Stimulated activated CD8-positive, alpha-beta memory T cell treated with anti-CD3 and anti-CD28 coated beads, Interleukin-7, amount 100 ng/mL, for 24 hours (primary cell): ENCODE measurements around the gene DUSP3.

Experiments used
- DNase-seq: peaks from one replicate; pipeline ENCODE4 v3.0.0-alpha.2; 2020; ENCODE audit warnings: low read depth

Gene DUSP3

DNA sequence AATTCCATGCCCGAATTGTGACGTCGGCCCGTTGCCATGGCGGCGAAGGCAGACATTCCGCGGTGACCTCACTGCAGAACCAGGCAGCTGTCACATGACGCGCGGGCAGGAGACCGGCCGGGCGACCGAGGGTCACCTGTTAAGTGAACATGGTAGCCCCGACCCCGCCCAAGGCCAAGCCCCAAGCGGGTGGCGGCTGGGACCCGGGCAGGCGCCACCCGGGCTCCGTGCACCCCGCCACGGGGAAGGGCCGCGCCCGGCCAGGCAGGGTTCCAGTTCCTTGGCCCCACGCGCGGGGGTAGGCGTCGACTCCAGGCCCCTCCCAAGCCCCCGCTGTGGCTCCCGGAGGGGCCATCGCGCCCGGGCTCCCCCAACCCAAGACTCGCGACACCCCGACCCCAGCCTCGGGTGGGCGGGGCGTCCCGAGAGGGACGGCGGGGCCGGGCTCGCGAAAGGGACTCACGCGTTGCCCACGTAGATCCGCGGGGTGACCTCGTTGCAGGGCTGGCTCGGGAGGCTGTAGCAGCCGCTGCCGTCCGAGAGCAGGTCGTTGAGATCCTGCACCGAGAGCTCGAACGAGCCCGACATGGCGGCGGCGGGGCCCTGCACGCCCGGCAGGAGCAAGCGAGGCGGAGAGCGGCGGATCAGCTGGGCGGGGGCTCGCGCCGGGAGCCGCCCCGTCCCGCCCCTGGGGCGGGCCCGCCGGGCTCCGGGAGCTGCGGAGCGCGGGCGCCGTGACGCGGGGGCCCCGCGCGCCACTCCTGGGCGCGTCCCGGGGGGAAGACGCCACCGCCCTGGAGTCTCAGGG, at the start of gene DUSP3:
Gene DUSP3, minus strand, starts transcription at position 641 of the 808 bp plus-strand sequence. Its CDS starts 53 bp downstream, at position 588.
- DNase-seq, result peak; percentile 33

DNA sequence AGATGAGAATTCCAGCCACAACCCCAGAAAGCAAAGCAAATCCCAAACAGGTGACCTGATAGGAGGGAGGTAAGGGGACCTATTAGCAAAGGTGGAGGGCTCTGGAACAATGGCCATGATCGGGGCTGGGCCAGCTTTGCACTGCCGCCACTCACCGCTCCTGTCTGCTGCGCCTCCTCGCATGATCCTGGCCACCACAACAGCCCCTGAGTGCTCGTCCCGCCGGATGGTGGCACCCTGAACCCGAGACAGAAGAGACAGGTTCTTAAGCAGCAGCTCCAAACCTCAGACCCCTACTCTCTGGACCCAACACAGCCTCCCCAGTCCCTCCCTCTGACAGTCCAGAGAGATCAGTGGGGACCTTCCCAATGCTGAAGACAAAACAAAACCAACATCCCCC, 48.8 kb upstream of the DUSP3 start:
- no peak for DNase-seq

DNA sequence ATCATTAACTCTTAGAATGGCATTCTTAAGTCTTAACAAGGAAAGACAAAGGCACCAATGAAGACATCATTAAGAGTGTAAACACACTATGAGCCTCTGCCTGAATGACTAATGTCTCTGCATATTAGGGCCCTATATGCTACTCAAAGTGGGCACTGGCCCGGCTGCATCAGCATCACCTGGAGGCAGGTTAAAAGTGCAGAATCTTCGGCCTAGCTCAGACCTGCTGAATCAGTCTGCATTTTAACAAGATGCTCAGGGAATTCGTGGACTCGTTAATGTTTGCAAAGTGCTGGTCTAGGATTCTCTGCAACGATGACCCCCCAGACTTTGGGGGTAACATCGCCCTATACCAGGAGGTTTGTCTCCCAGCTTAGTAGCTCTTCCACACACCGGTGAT, 47.4 kb upstream of the DUSP3 start:
- DNase-seq, result no peak

DNA sequence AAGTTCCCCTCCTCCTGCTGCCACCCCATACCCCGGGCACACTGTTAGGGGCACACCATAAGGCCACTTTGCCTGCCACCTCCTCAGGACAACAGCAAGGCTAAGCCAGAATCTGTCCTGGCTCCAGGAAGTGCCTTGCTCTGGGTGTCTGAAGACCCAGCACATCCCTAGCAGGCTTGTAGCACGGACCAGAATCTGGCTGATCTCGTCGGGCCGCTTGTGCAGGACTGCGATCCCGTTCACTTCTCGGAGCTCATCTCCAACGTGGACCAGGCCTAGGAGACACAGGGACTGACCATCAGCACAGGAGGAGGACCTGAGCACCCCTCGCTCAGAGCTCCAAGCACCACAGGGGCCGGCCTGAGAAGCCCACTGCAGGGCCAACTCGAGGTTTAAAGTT, 46.8 kb upstream of the DUSP3 start:
- no peak for DNase-seq

DNA sequence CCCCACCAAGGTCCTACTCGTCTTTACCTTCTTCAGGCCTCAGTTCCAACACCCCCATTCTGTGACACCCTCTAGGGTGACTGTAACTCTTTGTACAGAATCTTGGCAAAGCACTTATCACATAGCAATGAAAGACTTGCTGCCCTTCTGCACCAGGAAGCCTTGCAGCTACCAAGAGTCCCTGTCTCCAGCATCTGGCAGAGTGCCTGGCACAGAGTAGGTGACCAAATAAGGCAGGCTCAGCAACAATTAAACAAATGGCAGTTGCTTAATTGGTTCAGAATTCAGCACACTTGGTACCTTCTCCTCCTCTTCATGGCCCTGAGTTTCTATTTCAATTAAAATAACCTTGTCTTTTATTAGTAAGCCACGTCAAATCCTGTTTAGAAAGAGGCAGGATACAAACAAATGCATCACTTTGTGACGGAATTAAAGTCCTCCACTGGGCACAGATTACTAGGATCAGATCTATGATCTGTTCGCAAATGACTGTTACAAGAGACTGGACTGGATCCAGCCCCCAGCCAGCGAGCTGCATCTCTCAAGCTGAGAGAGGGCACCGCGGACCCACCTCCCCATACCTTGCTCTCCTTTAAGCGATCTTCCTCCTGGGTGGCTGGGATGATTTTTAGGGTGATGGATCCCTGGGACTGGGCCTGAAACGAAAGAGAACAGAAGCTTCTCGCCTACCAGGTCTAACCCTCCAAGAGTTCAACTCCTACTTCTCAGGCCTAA, 44.7 kb upstream of the DUSP3 start:
- no peak for DNase-seq

DNA sequence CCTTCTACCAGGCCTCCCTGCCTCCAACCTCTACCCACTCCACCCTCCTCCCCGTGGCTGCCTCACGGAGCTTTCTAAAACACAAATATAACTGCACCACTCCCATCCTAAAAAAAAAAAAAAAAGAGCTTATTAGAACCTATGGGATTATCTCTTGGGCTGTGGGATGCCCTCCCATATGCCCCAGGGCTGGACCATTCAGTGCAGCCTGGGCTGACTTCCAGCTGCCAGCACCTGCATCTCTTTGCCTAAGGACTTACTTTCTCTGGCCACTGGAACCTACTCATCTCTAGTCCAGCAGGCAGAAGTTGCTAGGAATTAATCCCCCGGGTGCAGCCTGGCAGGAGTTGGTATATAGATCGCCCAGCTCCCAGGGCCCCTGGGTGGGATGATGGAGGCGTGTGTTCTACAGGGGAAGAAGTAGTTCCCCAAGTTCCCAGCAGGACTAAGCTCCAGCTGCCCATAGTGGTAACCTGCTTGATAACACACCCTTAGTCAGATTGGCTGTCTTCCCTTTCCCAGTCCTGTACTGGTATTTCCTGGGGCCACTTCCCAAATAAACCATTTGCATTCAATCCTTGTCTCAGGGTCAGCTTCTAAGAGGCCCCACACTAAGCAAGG, 43.9 kb upstream of the DUSP3 start:
- DNase-seq, result no peak

DNA sequence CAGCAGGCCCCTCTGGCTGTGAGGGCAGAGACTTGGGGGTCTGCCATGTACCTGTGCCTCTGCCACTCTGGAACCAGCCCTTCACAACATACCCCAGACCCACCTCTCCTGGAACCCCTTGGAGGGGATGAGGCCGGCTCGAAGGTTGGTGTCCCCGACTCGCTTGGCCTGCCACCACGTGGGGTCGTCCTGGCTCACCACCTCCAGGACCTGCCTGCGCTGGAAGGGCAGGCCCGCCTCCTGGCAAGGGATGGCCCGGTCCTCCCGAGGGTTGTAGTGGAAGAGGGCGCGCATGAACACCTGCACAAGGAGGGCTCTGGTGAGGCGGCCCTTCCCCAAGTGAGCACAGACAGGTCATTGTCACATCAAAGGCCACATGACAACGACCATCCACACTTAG, 42.0 kb upstream of the DUSP3 start:
- DNase-seq, result no peak

DNA sequence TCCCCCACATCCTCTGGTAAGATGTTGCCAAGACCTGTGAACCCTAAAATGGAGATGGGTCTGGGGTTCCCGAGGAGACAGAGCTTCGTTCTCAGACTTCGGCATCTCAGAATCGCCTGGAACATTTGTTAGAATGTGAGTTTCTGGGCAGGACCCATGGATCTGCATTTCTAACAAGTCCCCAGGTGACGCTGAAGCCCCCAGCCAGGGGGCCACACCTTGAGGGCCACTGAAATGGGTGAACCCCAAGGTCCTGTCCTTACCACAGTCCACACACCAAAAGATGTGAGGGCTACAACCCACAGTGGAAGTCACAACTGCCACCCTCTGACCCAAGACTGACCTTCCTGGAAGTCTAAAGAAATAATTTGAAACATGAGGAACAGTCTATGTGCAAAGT, 40.2 kb upstream of the DUSP3 start:
- no peak for DNase-seq

DNA sequence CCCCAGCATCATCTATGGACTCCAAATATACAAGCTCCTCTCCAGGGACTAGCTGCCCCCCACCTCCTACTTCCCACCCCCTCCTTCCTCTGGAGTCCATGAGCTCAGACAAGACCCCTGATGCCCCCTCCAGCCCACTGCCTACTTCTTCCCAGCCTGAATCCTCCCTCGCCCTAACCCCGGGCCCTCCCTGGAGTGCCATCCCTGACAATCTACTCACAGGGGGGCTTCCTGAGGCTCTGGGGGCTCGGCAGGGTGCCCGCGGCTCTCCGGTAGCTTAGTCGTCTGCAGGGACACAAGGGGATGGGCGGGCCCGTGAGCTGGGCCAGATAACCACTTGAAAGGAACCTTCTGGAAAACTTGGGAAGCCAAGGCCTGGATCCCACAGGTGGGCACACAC, 39.0 kb upstream of the DUSP3 start:
- DNase-seq, result no peak

DNA sequence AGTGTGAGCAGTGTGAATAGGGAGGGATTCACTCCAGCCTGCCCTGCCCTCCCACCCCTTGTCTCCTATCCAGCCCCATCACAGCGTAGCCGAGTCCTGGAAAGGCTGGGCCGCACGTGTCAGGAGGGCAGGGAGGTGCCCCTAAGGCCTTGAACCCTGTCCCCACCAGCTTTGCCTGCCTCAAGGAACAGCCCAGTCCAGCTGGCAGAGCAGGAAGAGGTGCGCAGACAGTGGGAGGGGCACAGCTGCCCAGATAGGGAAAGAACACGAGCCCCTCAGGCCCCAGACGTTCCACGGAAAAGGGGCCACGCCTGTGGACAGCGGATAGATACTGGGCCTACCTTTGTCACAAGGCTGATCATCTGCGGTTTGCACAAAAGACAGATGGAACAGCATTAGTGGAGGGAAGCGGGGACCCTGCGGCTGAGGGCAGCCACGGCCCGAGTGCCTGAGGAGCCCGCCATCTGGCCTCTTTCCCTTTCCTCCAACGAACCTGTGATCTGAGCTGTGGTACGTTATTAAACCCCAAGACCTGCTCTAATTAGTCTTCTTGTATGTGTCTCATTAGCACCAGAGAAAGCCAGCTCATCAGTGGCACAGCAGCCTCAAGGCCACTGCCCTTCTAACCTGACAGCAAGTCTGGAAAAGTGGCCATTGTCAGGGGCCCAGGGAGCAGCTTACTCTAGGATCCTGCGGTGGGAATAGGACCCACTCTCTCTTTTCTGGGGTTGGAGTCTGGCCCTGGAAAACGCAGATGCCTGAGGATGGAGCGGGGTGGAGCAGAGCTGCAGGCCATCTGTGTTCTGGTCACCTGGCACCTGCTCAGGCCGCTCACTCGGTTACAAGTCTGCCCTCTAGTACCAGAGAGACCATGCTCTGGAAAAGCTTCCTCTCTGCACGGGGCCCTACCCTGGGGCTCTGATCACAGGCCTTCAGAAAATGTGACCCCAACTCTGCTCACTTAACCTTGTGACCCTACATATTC, 37.9 kb upstream of the DUSP3 start:
- DNase-seq, result no peak

DNA sequence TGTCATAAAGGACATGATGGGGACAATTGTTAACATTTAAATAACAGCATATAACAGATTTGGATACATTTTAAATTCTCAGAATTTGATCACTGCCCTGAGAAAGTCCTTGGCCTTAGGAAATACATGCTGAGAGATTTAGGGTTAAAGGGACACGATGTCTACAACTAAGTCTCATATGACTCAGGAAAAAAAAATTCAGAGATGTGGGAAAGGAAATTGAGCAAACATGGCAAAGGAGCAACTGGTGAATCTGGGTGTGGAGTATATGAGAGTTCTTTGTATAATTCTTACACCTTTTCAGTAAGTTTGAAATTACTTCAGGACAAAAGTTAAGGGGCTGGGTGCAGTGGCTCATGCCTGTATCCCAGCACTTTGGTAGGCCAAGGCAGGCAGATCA, 35.9 kb upstream of the DUSP3 start:
- no peak for DNase-seq

DNA sequence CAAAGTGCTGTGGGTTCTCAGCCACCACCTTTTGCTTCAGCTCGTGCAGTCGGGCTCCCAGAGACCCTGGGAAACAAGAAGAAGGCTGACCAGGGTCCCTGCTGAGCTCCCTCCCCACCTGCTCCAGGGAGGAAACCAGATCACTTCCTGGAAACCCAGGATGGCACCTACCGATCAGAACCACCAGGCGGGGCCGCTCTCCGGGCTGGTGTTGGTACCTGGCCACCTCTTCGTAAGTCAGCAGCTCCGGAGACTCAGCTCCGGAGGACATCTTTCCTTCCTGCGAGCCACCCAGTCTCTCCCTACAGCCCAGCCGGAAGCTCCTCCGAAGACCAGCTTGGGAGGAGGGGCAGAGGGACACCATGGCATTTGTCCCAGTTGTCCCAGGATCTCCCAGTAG, 35.2 kb upstream of the DUSP3 start:
- DNase-seq, result no peak

DNA sequence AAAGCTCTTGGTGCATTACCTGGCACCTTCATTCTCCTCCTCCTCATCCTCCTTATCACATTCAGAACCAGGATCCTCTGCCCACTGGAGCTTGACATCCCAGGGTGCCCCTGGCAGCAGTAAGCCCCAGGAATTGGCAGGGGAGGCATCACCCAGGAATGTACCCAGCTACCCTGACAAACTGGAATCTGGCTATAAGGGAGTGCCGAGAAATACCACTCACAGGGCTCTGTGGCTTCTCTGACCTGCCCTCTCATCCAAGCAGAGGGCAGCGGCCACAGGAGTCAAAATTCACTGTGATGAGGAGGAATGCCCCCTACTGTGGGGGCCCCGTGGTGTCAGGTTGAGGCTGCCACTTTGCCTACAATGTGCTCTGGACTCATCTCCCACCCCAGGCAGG, 34.6 kb upstream of the DUSP3 start:
- DNase-seq, result no peak

DNA sequence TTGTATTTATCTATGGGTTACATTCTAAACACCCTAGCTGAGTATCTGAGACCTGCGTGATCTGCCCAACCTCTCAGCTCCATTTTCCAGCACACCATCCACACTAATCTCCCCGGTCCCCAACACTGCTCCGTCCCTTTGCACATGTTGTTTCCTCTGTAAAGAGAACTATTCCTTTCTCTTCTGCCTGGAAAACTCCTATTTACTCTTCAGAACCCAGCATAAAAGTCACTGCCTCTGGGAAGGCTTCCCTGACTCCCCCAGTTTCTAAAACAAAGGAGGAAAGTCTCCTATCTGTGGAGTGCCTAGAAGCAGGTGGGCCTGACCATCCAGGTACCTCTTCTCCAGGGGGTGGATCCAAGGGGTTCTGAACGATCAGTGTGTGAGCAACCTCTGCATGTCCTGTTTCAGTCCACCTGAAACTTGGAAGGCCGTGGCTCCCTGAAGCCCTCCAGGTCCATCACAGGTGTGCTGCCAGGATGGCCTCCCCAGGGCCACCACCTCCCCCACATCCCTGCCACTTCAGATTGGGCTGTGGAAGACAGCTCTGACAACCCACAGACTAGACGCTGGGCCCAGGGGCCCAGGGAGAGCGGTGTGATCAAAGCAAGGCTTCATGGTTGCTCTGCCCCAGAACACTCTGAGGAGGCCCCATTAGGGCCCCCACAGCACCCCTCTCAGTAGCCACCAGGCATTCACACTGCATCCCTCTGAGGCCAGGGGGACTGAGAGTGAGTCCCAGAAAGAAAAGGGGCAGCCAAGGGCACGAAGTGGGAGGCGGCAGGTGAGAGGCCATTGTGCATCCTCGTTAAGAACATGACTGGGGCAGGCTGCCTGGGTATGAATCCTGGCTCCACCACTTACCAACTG, 33.9 kb upstream of the DUSP3 start:
- no peak for DNase-seq

DNA sequence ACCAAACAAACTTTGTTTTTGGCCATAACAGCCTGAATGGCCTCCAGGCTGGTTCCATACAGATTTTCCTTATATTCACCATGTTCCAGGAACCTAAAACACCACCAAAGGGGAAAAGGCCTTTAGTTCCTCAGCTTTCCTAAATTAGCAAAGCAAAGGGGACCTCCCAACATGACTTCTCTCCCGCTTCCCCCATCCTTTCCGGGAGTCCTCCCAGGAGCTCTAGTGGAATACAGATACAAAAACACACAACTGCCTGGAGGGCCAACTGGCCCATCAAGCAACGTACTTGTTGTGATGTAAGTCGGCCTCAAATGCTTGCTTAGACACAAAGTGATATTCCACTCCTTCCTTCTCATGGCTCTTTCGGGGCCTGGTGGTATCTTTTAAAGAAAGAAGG, 32.0 kb upstream of the DUSP3 start:
- no peak for DNase-seq

DNA sequence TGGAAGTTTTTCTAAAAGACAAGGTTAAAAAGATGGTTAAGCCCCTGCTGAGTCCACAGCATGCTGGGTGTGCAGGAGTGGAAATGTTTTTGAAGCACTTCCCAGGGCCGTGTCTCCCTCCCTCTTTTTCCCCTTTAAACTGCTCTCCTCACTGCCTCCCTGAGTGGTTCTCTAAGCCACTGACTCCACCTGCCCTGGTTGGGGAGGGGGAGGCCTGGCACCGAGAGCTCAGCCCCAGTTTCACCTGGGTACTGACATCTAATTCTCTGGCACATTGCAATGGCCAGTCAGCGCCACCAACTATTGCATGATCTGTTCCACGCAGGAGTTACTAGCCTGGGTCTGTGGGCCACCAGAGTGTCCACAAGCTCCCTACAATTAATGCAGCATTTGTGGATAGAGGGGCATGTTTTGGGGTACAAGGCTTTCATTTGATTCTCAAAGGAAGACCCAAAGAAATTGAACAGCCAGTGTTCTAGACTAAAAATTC, 31.5 kb upstream of the DUSP3 start:
- DNase-seq, result no peak

DNA sequence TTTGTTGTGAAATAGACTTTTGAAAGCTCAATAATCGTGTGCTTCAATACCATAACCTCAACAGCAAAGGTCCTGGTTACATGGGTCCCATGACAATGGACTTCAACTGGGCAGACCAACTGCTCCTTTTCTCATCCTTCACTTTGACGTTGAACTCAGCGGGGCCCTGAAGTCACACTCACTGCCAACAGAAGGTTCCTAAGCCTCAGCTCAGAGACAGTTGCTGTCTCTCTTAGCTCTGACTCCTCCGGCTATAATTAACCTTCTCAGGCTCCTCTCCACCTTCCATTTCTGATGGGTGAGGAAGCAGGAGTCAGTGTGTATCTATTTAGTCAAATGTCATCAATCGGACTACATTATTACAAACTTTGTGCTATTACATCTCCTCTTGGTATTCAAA, 30.3 kb upstream of the DUSP3 start:
- no peak for DNase-seq

DNA sequence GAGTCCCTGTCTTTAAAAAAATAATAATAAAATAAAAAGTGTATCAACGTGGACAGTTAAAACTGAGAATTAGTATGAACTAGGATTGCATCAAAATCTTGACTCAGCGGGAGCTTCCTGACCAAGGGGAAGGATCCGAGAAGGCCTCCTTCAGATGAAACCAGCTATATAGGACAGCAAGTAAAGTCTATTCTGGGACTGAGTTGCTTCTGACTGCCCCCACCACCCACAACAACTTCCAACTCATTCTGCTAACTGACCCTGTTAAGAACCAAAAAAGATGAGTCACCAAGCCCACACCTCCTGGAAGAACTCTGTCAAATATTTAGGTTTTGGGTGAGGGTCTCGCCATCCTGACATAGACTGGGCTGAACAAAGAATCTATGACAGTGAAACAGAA, 29.3 kb upstream of the DUSP3 start:
- DNase-seq, result no peak

DNA sequence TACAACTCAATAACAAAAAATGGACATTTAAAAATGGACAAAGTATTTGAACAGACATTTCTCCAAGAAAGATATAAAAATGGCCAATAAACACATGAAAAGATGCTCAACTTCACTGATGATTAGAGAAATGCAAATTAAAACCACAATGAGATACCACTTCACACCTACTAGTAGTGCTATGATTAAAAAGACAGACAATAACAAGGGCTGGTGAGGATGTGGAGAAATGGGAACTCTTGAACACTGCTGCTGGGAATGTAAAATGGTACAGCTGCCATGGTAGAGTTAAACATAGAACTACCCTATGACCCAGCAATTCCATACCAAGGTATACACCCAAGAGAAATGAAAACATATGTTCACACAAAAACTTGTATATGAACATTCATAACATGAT, 26.3 kb upstream of the DUSP3 start:
- DNase-seq, result no peak

DNA sequence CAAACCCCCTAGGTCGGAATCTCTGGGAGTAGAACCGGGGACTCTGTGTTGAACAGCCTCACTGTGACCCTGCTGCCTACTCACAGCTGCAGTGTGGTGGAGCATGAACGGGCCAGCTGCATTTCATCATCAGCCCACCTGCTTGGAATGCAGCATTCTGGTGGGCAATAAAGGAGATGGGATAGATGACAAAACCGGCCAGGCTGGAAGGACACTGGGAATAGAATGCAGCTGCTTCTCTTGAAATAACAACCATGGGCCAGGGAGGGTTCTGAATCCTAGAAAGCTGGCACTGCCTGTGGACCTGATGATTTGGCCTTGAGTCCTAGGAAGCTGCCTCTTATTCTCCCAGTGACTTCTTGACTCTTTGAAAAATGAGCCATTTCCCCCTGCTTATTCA, 25.0 kb upstream of the DUSP3 start:
- DNase-seq, result no peak

DNA sequence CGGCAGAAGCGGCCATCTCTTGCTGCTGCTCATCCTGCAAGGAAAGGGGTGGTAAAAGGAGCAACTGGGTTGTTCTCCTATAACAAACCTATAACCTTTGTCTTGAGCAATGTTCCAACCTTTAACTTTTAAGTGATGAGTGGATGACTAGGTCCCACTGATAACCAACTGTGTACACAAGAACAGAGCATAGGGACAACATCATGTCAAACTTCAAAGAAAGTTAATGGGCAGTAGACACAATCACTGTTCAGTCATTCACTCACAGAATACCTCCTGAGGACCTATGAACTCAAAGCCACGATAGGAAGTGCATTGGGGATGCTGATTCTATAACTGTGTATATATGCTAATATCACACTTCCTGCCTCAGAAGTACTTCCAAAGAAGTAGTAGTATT, 23.1 kb upstream of the DUSP3 start:
- DNase-seq, result no peak
